Measurements from ENCODE around the gene HSD17B11.
"Not testable (repeated sequence)": the region's sequence is repeated elsewhere in the genome, so short reads cannot be mapped to it uniquely, and the experiment has no call there.

The HSD17B11 gene

GRCh38 chr4:87354168-87355102 is 36.6 kb downstream of the HSD17B11 start:
- no peak for DNase-seq

DNA sequence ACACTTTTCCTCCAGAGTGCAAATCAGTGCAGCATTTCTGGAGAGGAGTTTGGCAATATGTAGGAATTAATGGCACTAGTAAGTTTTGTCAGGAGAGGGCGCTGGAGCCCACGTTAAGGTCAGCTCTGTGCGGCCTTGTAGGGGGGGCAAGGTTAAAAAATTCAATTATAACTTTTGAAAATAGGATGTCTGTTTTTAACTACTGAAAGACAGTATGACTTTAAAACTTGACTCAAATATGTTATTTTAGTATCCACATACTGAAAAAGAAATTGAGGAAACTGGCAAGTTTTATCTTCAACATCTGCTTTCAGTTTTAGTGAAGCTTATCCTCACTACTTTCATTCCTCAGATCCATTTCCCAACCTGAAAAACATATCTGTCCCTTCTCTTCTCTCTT is 37.4 kb downstream of the HSD17B11 start:
- no peak for DNase-seq

DNA sequence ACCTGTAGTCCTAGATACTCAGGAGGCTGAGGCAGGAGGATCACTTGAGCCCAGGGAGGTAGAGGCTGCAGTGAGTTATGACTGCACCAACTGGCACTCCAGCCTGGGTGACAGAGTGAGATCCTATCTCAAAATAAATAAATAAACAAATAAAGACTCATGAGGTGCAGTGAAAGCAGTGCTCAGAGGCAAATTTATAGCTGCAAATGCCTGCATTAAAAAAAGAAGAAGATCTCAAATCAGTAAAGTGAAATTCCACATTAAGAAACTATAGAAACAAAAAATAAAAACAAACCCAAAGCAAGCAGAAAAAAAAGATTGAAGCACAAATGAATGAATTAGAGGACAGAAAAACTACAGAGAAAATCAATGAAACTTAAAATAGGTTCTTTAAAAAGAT is 45.8 kb downstream of the HSD17B11 start:
- no peak for DNase-seq

- no peak for DNase-seq
Observed at GRCh38 chr4:87342872-87343271, 48.1 kb downstream of the HSD17B11 start.

DNA sequence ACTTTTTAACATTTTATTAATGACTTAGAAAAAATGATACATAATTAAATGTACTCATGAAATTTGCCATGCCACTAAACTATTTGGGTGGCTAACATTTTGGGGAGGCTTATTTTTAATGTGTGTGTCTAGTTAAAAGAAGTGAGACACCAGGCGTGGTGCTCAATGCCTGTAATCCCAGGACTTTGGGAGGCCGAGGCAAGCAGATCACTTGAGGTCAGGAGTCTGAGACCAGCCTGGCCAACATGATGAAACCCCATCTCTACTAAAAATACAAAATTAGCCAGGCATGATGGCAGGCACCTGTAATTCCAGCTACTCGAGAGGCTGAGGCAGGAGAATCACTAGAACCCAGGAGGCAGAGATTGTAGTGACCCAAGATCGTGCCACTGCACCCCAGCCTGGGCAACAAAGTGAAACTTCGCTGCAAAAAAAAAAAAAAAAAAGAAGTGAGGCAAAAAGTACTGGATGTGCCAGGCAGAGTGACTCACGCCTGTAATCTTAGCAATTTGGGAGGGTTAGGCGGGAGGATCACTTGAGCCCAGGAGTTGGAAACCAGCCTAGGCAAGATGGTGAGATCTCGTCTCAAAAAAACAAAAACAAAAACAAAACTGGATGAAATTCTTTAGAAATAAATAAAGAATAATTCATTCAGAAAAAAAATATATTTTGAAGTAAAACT is 48.9 kb downstream of the HSD17B11 start:
- DNase-seq = not testable (repeated sequence)

DNA sequence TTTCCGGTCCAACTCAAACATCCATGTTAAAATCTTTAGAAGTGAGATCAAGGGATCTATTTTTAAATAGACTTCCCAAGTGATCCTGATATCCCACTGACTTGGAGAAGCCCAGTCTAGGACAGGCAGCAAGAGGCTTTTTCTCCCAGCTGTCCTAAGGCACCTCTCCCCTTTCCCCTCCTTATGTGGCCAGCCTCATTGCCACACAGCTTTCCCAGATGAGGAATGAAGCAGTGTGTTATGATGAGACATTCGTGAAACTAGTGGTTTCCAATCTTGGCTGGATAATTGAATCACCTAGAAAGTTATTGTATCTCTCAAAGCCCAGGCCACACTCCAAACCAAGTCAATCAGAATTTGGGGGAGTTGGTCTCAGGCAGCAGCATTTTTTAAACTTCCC is 51.5 kb downstream of the HSD17B11 start:
- no peak for DNase-seq

DNA sequence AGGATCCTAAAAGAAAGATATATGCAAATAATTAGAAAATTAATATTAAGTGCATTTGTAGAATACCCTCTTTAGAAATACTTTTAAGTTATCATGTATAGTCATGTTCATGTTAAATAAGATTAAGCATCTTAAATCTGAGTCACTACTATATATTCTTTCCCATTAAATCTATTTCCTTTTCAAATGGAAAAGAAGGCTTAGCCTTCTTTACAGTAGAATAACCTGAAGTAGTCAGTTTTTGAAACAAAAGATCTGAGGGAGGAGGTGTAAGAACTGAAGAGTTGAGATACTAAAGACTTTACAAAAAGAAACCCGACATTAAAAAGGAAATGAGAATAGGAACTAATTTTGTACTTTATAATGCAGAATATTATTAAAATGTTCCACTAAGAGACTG is 53.6 kb downstream of the HSD17B11 start:
- no peak for DNase-seq

- DNase-seq = no peak
Observed at GRCh38 chr4:87333267-87333666, 57.7 kb downstream of the HSD17B11 start.

DNA sequence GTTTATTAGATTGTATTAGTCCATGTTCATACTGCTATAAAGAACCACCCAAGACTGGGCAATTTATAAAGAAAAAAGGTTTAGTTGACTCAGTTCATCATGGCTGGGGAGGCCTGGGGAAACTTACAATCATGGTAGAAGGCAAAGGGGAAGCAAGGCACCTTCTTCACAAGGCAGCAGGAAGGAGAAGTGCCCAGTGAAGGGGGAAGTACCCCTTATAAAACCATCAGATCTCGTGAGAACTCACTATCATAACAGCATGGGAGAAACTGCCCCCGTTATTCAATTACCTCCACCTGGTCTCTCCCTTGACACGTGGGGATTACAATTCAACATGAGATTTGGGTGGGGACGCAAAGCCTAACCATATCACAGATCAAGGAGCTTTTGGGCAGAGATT is 60.2 kb downstream of the HSD17B11 start:
- DNase-seq = no peak

DNA sequence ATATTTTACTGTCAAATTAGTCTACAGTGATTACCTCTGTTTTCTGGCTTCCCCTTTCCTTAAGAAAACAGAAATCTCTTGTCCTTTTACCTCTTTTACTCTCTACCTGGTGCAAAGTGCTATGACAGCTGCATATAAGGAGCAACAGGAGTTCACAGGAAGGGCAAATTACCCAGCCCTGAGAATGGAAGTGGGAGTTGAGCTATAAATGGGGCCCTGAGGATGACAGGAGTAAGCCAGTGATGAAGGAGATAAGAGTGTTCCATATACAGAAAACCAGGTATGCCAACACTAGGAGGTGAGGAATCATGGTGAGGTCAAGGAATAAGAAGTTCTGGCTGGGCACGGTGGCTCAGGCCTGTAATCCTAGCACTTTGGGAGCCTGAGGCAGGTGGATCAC is 63.9 kb downstream of the HSD17B11 start:
- DNase-seq = no peak

DNA sequence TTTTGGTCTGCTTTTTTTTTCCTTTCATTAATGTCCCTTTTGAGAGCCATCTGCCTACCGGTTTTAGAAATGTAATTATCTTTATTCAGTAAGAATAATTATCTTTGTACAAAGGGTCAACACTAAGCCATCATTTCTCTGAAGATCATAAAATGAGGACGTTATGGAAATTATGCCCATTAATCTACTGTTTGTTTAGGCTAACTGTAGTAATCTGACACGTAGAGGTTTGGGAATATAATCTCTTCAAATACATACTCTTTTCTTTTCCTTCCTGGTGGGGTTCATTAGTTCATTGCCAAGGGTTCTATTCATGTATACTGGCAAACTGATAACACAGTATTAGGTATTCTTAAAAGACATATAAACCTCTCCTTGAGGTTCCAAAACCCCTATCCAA is 64.5 kb downstream of the HSD17B11 start:
- no peak for DNase-seq

- DNase-seq = no peak
Observed at GRCh38 chr4:87322754-87323153, 68.2 kb downstream of the HSD17B11 start, which contains the start of gene HSD17B13. TSS of gene HSD17B13 (minus strand) at chr4:87322882. CDS start at chr4:87322841, 41 bp downstream.

- DNase-seq = no peak
Observed at GRCh38 chr4:87321888-87322287, 69.1 kb downstream of the HSD17B11 start.

- no peak for DNase-seq
Observed at GRCh38 chr4:87317527-87317926, 73.5 kb downstream of the HSD17B11 start.

DNA sequence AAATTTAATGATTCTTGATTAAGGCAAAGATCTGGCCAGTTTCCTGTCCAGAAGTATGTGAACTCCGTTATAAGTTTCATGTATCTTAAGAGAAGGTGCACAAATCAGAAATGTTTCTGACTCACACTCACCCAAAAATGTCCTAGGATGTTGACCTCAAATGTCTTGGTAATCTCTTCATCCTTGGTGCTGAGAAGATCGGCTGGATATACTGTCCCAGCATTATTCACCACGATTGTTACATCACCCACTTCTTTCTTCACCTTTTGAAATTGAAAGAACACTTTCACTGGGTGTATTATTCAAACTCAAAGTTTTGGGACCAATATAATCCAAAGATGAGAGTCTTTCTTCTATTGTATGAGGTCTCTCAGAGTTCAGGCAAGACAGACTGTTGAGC is 74.0 kb downstream of the HSD17B11 start:
- no peak for DNase-seq

- DNase-seq = not testable (repeated sequence)
Observed at GRCh38 chr4:87315000-87315399, 76.0 kb downstream of the HSD17B11 start.

- no peak for DNase-seq
Observed at GRCh38 chr4:87313756-87314155, 77.2 kb downstream of the HSD17B11 start.

GRCh38 chr4:87311684-87312083 is 79.3 kb downstream of the HSD17B11 start:
- no peak for DNase-seq

DNA sequence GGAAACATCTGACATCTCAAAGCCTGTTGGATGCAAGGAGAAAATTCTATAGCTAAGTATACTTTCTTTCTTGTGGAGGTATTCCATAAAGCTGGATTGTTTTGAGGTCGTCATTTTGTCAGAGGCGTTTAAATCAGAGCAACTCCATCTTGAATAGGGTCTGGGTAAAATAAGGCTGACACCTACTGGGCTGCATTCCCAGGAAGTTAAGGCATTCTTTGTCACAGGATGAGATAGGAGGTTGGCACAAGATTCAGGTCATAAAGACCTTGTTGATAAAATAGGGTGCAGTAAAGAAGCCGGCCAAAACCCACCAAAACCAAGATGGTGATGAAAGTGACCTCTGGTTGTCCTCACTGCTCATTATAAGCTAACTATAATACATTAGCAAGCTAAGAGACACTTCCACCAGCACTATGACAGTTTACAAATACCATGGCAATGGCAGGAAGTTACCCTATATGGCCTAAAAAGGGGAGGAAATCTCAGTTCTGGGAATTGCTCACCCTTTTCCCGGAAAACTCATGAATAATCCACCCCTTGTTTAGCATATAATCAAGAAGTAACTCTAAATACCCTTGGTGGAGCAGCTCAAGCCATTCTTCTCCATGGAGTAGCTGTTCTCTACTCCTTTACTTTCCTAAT is 80.2 kb downstream of the HSD17B11 start:
- DNase-seq = no peak

DNA sequence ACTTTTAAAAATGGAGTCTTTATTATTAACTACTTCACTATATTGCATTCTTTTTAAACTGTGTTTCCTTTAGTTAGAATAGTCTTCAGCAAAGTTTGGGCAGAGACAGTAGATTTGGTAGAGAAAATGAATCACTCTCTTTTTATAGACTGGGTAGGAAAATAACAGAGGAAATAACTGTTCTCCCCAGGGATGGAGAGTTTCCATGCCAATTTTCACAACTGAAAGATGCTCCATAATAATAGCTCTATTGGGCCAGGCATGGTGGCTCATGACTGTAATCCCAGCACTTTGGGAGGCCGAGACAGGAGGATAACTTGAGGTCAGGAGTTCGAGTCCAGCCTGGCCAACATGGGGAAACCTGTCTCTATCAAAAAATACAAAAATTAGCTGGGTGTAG is 81.4 kb downstream of the HSD17B11 start:
- no peak for DNase-seq

DNA sequence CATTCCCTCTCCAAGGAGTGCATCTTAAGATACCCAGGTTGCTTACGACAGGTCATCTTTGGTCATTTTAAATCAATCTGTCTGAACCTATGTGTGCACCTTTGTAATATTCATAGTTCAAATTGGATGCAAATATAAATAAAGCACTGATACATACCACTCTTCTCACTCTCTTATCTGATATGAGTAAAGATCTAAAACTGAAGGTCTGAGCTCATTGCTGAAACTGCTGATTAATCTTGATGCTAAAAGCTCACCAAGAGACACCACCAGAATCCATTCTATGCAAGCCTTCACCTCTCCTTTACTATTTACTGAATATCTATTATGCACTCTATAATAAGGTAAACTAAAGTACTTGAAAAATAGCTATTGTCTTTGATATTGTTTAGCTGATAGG is 84.9 kb downstream of the HSD17B11 start:
- DNase-seq = no peak

DNA sequence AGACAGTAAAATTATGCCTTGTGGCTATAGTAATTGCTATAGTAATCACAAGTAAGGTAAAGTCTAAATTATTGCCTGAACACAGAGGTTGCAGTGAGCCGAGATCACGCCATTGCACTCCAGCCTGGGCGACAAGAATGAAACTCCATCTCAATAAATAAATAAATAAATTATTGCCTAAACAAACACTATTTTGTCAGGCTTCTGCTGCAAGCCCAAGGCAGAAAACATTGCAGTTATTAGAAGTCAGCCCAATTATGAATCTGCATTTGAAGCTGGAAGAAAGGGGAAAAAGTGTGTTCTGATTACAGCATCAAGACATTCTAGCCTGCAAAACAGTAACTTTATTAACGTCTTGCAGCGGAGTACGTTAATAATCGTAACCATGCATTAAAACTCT is 85.4 kb downstream of the HSD17B11 start:
- no peak for DNase-seq

DNA sequence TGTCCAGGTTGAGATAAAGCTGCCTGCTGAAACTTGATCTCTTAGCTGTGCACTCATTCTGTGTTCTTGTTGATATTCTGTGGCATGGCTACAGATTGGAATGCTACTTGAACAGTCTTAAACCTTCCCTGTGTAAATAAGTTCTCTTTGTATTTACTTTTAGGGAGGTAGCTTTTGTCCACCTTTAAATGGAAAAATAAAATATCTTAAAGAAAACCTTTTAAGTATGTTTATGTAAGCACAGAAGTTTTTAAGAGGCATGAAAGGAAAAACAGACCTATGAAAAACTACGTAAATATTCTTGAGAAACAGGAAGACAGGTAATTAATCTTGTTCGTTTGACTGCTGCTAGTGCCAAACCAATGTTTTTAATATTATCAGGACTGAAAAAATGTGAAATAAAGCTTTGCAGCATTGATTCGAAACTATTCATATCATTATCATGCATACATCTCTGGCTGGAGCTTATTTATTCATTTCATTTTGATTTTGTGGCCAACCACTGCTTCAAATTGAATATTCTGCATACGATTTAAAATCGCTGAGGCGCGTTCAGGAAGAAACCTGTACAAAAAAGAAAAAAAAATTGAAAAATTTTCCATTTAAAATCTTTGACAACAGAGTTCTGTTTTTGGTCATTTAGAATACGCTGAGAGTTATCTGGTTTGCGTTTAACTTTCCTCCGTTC is 86.1 kb downstream of the HSD17B11 start:
- no peak for DNase-seq

Data from NCI-H2107 (cell line).